ENCODE measurements around the gene C5orf15. TPM values are rescaled to one million over a fixed set of nuclear protein-coding genes. Genes with fewer than 3 reads are reported as not detected.

The C5orf15 gene
- total RNA-seq, 1 experiment from 2014 or later: 45.2 TPM

GRCh38 chr5:133925866-133926488, 42.4 kb downstream of the C5orf15 start:
- ATAC-seq: peak; percentile 48; the same call in 1 of the 2 replicates
- CTCF ChIA-PET: no interaction called here
- DNase-seq: peak; percentile 73
- Histone ChIP-seq H3K4me1 (ENCODE audit: insufficient read depth, low read length) (peaks cover 20% of the 10 kb centered on the region), H3K9me3 (ENCODE audit: low read length) (no peaks in the 10 kb centered on the region), H3K9ac (ENCODE audit: low read length) (no peak overlapping the region), H3K27ac (ENCODE audit: low read length) (no peak overlapping the region), H4K20me1 (ENCODE audit: low read length) (no peaks in the 10 kb centered on the region), H3K79me2 (ENCODE audit: low read length) (no peaks in the 10 kb centered on the region), H3K4me3 (ENCODE audit: low read length) (no peak overlapping the region), H3F3A (ENCODE audit: low read length, unreplicated experiment) (no peaks in the 10 kb centered on the region), H3K4me2 (ENCODE audit: low read length) (peak overlapping the region; percentile 44), H3K9me2 (replicated peaks; ENCODE audit: low read length) (no peaks in the 10 kb centered on the region), H2AFZ (ENCODE audit: low read length) (peak overlapping the region; percentile 22; the same call in 1 of the 2 replicates), H3K36me3 (ENCODE audit: low read depth, low read length) (no peaks in the 10 kb centered on the region), H3K27me3 (ENCODE audit: low read length) (no peaks in the 10 kb centered on the region)
- POLR2A ChIA-PET (ENCODE audit: unreplicated experiment): no interaction called here
- BruUV-seq (replicated peaks): no TSS peak
- TF ChIP-seq EZH2phosphoT487 (IDR thresholded peaks at IDR 0.05; ENCODE audit: borderline replicate concordance, low read length): no peak
- TF ChIP-seq EZH2 (IDR thresholded peaks at IDR 0.05; ENCODE audit: low read length, unreplicated experiment): no peak
- TF ChIP-seq CTCF (conservative IDR thresholded peaks at IDR 0.05; ENCODE audit: low read depth, low read length): no peak
- intact Hi-C loops (cut with micrococcal nuclease): no loop called here

GRCh38 chr5:133925269-133925668, 43.2 kb downstream of the C5orf15 start:
- DNase-seq (no peak), ATAC-seq (no peak)
- no peaks in the 10 kb centered on the region for H3K27me3 ChIP-seq (ENCODE audit: low read length)
- H3K9me2 ChIP-seq (replicated peaks; ENCODE audit: low read length): no peaks in the 10 kb centered on the region
- H3K36me3 ChIP-seq (ENCODE audit: low read depth, low read length): no peaks in the 10 kb centered on the region
- H3K9me3 ChIP-seq (ENCODE audit: low read length): no peaks in the 10 kb centered on the region
- intact Hi-C loops (cut with micrococcal nuclease): no loop called here
- peak overlapping the region; percentile 44; the same call in 1 of the 2 replicates for H3K4me2 ChIP-seq (ENCODE audit: low read length)
- ChIA-PET CTCF (no interaction called here), POLR2A (ENCODE audit: unreplicated experiment) (no interaction called here)
- no peak overlapping the region for H3K4me3 ChIP-seq (ENCODE audit: low read length)
- no peaks in the 10 kb centered on the region for H4K20me1 ChIP-seq (ENCODE audit: low read length)
- H3K27ac ChIP-seq (ENCODE audit: low read length): no peak overlapping the region
- peaks cover 20% of the 10 kb centered on the region for H3K4me1 ChIP-seq (ENCODE audit: insufficient read depth, low read length)
- H3K79me2 ChIP-seq (ENCODE audit: low read length): no peaks in the 10 kb centered on the region
- H3K9ac ChIP-seq (ENCODE audit: low read length): no peak overlapping the region
- TF ChIP-seq EZH2 (IDR thresholded peaks at IDR 0.05; ENCODE audit: low read length, unreplicated experiment) (no peak), CTCF (conservative IDR thresholded peaks at IDR 0.05; ENCODE audit: low read depth, low read length) (no peak), EZH2phosphoT487 (IDR thresholded peaks at IDR 0.05; ENCODE audit: borderline replicate concordance, low read length) (no peak)
- no peak overlapping the region for H2AFZ ChIP-seq (ENCODE audit: low read length)
- no TSS peak for BruUV-seq (replicated peaks)
- H3F3A ChIP-seq (ENCODE audit: low read length, unreplicated experiment): no peaks in the 10 kb centered on the region

- H3K79me2 ChIP-seq (ENCODE audit: low read length): no peaks in the 10 kb centered on the region
- H4K20me1 ChIP-seq (ENCODE audit: low read length): no peaks in the 10 kb centered on the region
- H3K9me2 ChIP-seq (replicated peaks; ENCODE audit: low read length): no peaks in the 10 kb centered on the region
- H3K36me3 ChIP-seq (ENCODE audit: low read depth, low read length): no peaks in the 10 kb centered on the region
- H2AFZ ChIP-seq (ENCODE audit: low read length): no peak overlapping the region
- no peak overlapping the region for H3K4me3 ChIP-seq (ENCODE audit: low read length)
- H3F3A ChIP-seq (ENCODE audit: low read length, unreplicated experiment): no peaks in the 10 kb centered on the region
- intact Hi-C loops (cut with micrococcal nuclease): no loop called here
- no peak overlapping the region for H3K27ac ChIP-seq (ENCODE audit: low read length)
- H3K9ac ChIP-seq (ENCODE audit: low read length): no peak overlapping the region
- DNase-seq (no peak), ATAC-seq (no peak)
- BruUV-seq (replicated peaks): no TSS peak
- H3K27me3 ChIP-seq (ENCODE audit: low read length): no peaks in the 10 kb centered on the region
- TF ChIP-seq EZH2phosphoT487 (IDR thresholded peaks at IDR 0.05; ENCODE audit: borderline replicate concordance, low read length) (no peak), CTCF (conservative IDR thresholded peaks at IDR 0.05; ENCODE audit: low read depth, low read length) (no peak), EZH2 (IDR thresholded peaks at IDR 0.05; ENCODE audit: low read length, unreplicated experiment) (no peak)
- no peak overlapping the region for H3K4me2 ChIP-seq (ENCODE audit: low read length)
- CTCF ChIA-PET: no interaction called here
- no peaks in the 10 kb centered on the region for H3K9me3 ChIP-seq (ENCODE audit: low read length)
- H3K4me1 ChIP-seq (ENCODE audit: insufficient read depth, low read length): peaks cover 20% of the 10 kb centered on the region
- POLR2A ChIA-PET (ENCODE audit: unreplicated experiment): no interaction called here
Measured at GRCh38 chr5:133924221-133924920, 44.1 kb downstream of the C5orf15 start.
